C4-2B (cell line): Measurements from ENCODE around the gene THBS1.

Experiments
- CTCF ChIP-seq: fragments of 450-650 bp; conservative IDR thresholded peaks from 2 replicates; pipeline ENCODE4 v1.5.1; 2017; ENCODE audit warnings: mild to moderate bottlenecking
- ZFX ChIP-seq: fragments of 450-650 bp; IDR thresholded peaks from 2 replicates; pipeline ENCODE4 v1.6.1; 2017

GRCh38 chr15:39599871-39600270, 19.0 kb downstream of the THBS1 start:
- TF ChIP-seq CTCF = no peak
- no peak for TF ChIP-seq ZFX
